ENCODE data around the gene SH2B3. TPM values are rescaled to one million over a fixed set of nuclear protein-coding genes. Genes with fewer than 3 reads are reported as not detected.

Gene SH2B3
- 10 to 100 TPM; 29.8 to 61.4 (median 39.0) TPM for total RNA-seq
- 10 to 100 TPM in 1 of 2 donors, 1 to 10 TPM in 1; 9.9 to 11.5 TPM for polyA plus RNA-seq
- long read RNA-seq, donor 1, full-length matches to known transcripts = 6 of 88 reads
- long read RNA-seq, donor 1, partial matches to known transcripts = 73 of 88 reads
- long read RNA-seq, donor 1, other reads (novel, unspliced or antisense) = 9 of 88 reads
- long read RNA-seq, donor 2, full-length matches to known transcripts = 14 of 131 reads
- long read RNA-seq, donor 2, partial matches to known transcripts = 108 of 131 reads
- long read RNA-seq, donor 2, other reads (novel, unspliced or antisense) = 9 of 131 reads
- long read RNA-seq, donor 3, partial matches to known transcripts = 53 of 169 reads
- long read RNA-seq, donor 3, other reads (novel, unspliced or antisense) = 116 of 169 reads

DNA sequence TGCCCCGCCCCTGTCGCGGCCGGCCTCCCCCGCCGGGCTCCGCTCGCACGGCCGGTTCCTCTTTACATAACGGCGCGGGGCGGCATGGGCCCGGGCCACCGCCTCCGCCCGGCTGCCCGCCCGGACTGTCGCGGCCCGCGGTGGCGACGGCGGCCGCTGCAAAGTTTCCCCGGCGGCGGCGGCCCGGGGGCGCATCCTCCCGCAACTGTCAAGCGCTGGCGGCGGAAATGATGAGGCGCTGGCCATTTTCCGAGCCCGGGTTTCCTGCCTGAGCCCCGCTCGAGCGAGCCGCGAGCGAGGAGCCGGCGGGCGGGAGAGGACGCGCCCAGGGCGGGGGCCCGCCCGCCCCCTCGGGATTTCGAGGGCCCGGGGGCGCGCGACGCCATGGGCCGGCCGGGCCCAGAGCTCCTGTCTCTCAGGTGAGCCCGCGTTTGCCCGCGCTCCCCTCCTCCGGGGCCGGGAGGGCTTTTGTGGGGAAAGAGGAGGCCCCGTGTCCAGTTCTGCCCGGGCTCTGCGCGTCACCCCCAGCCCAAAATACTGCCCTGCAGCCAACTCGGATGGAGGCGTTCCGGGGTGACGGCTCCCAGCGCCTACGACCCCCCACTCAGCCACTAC lies at the start of gene SH2B3:
Gene SH2B3 (plus strand): TSS at position 65 of the 615 bp plus-strand sequence. CDS start 12,223 bp downstream, outside the sequence.
- peak in 1 of 2 donors; percentile 84 for DNase-seq
- Histone ChIP-seq H3K27me3 (no peaks in the 10 kb centered on the region), H3K36me3 (peaks cover 0 to 4% (median 0%) of the 10 kb centered on the region in 9 donors), H3K4me1 (peaks cover 40 to 81% (median 74%) of the 10 kb centered on the region in 9 donors), H3K4me3 (peak within 1 kb of the TSS; percentile 82 to 97 (median 88)), H3K27ac (peak within 1 kb of the TSS; percentile 79 to 100 (median 98)), H3K9me3 (no peaks in the 10 kb centered on the region)
- ATAC-seq = peak in 3 of 8 donors; percentile 2 to 18 (median 3)
- intact Hi-C loops (cut with DNase I) = loop anchor here in 5 of 10 donors (2.0 to 5.0 kb wide), 3 partner anchors 39 to 45 kb away; no protein-coding TSS in a partner anchor
- TF ChIP-seq, protein P1, sequence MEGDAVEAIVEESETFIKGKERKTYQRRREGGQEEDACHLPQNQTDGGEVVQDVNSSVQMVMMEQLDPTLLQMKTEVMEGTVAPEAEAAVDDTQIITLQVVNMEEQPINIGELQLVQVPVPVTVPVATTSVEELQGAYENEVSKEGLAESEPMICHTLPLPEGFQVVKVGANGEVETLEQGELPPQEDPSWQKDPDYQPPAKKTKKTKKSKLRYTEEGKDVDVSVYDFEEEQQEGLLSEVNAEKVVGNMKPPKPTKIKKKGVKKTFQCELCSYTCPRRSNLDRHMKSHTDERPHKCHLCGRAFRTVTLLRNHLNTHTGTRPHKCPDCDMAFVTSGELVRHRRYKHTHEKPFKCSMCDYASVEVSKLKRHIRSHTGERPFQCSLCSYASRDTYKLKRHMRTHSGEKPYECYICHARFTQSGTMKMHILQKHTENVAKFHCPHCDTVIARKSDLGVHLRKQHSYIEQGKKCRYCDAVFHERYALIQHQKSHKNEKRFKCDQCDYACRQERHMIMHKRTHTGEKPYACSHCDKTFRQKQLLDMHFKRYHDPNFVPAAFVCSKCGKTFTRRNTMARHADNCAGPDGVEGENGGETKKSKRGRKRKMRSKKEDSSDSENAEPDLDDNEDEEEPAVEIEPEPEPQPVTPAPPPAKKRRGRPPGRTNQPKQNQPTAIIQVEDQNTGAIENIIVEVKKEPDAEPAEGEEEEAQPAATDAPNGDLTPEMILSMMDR (IDR thresholded peaks at IDR 0.05) = no peak
- 0 to 1% methylated on average over 67 to 80 of the region's 80 CpGs for WGBS, 2 donors

DNA sequence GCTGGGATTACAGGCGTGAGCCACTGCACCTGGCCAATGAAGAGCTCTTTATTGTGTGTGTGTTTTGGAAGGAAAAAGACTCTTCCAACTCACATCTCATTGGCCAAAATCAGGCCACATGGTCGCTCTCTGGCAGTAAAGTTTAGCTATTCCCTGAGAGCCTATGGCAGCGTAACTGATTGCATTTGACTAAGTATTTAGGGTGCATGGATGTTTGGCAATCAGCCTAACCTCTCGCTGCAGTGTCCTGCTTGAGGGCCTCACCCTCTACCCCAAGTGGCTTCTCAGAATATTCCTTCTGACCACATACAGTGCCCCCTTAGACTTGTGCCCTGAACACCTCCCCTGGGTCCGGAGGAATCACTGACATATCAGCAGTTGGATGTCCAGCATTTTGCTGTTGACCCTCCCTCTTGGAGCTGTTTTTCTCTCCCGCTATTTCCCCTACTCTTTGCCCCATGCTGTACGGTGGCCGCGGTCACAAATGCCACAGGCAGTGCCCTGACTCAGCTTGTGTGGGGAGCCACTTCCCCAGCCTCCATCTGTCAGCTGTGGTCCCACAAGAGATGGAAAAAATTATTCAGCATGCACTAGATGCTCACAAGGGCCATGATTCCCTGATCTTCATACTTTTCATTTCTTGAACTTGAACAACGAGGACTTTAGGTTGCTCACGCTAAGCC lies 46.4 kb upstream of the SH2B3 start:
- ATAC-seq (no peak), DNase-seq (no peak)
- no peaks in the 10 kb centered on the region for H3K9me3 ChIP-seq
- H3K27me3 ChIP-seq = no peaks in the 10 kb centered on the region
- H3K4me1 ChIP-seq = peaks cover 8 to 46% (median 34%) of the 10 kb centered on the region in 9 donors
- TF ChIP-seq, protein P1 (IDR thresholded peaks at IDR 0.05) = no peak
- H3K36me3 ChIP-seq = peaks cover 0 to 22% (median 0%) of the 10 kb centered on the region in 9 donors
- H3K27ac ChIP-seq = no peak overlapping the region
- H3K4me3 ChIP-seq = no peak overlapping the region
- WGBS, 2 donors = 68 to 73% methylated on average over 11 of the region's 11 CpGs
- intact Hi-C loops (cut with DNase I) = no loop called here

DNA sequence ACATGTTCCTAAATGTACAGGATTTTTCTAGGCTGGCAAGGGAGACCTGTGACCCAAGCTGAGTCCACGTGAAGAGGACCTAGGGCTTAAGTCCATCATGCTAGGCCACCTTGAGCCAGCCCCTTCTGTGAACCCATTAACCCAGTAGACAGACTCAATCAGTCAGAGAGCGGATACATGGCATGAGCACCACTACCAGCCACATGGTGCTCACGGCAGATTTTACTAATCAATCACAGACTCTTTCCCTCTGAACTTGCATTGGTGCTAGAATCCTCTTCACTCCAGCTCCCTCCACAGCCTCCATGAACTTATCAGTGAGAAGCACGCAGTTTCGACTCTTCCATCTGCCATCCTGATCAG lies 45.8 kb upstream of the SH2B3 start:
- H3K9me3 ChIP-seq = no peaks in the 10 kb centered on the region
- DNase-seq = no peak
- peaks cover 8 to 51% (median 38%) of the 10 kb centered on the region in 9 donors for H3K4me1 ChIP-seq
- H3K36me3 ChIP-seq = peaks cover 0 to 27% (median 0%) of the 10 kb centered on the region in 9 donors
- no peaks in the 10 kb centered on the region for H3K27me3 ChIP-seq
- TF ChIP-seq, protein P1 (IDR thresholded peaks at IDR 0.05) = no peak
- ATAC-seq = no peak
- intact Hi-C loops (cut with DNase I) = no loop called here
- no peak overlapping the region for H3K4me3 ChIP-seq
- 71 to 74% methylated on average over 5 of the region's 5 CpGs for WGBS, 2 donors
- H3K27ac ChIP-seq = no peak overlapping the region

DNA sequence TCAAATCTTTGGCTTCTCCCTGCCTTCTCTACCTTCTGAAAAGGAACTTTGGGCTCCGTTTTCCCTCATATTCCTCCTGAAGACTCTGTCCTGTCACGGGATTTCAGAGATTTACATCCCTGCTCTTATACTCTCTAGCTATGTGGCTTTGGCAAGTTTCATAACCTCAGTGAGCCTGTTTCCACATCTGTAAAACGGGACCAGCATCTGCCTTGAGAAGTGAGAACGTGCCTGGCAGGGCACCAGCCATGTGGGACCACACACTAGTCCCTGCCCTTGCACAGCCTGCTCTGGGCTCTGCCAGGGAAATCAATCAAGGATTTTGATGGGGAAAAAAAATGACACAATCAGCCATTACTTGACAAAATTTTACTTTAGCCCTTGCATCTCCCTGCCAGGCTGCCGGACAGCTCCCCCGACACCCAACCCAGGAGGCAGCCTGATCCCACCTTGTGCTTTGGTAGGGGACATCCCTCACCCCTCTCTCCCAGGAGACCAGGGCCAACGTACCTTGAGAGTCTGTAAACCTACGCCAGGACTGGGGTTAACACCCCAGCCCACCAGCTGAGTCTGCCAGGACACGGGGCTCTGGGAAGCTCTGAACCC lies 45.3 kb upstream of the SH2B3 start:
- peaks cover 8 to 55% (median 38%) of the 10 kb centered on the region in 9 donors for H3K4me1 ChIP-seq
- no peak for ATAC-seq
- 67 to 76% methylated on average over 9 of the region's 9 CpGs for WGBS, 2 donors
- H3K36me3 ChIP-seq = peaks cover 0 to 32% (median 0%) of the 10 kb centered on the region in 9 donors
- H3K9me3 ChIP-seq = no peaks in the 10 kb centered on the region
- H3K4me3 ChIP-seq = no peak overlapping the region
- no peaks in the 10 kb centered on the region for H3K27me3 ChIP-seq
- no peak for DNase-seq
- TF ChIP-seq, protein P1 (IDR thresholded peaks at IDR 0.05) = no peak
- intact Hi-C loops (cut with DNase I) = no loop called here
- H3K27ac ChIP-seq = peak overlapping the region in 4 of 10 donors; percentile 66 to 81 (median 77)

All from heart right ventricle (tissue), 16 donors.